ENCODE data around the gene ZFHX3.

Gene ZFHX3

GRCh38 chr16:72796222-72796621 is 251.7 kb downstream of the ZFHX3 start:
- ChIA-PET POLR2A (no interaction called here), CTCF (interaction anchor here (0.7 kb wide), 1 partner anchor 208 kb away, joined by 3 read pairs; no protein-coding TSS in a partner anchor)
- TF ChIP-seq FOXA1 (IDR thresholded peaks at IDR 0.05): no peak
- TF ChIP-seq LEF1 (IDR thresholded peaks at IDR 0.05; ENCODE audit: borderline replicate concordance): no peak
- no peak for TF ChIP-seq ZNF384 (IDR thresholded peaks at IDR 0.05)
- no peak for TF ChIP-seq BHLHE40 (IDR thresholded peaks at IDR 0.05; ENCODE audit: borderline replicate concordance)
- no peak for TF ChIP-seq PKNOX1 (IDR thresholded peaks at IDR 0.05)
- no peak for TF ChIP-seq SUZ12 (IDR thresholded peaks at IDR 0.05)
- TF ChIP-seq ELF4 (IDR thresholded peaks at IDR 0.05): no peak
- no peak for TF ChIP-seq FOXM1 (IDR thresholded peaks at IDR 0.05; ENCODE audit: borderline replicate concordance)
- TF ChIP-seq ARNT (IDR thresholded peaks at IDR 0.05): no peak
- DNase-seq (ENCODE audit: extremely low spot score): no peak

GRCh38 chr16:72794986-72795385 is 252.9 kb downstream of the ZFHX3 start:
- DNase-seq (ENCODE audit: extremely low spot score): no peak
- CTCF ChIA-PET: no interaction called here
- POLR2A ChIA-PET: no interaction called here
- TF ChIP-seq L3MBTL2 (conservative IDR thresholded peaks at IDR 0.05): no peak
- no peak for TF ChIP-seq FOXA1 (IDR thresholded peaks at IDR 0.05)

- TF ChIP-seq SP1 (IDR thresholded peaks at IDR 0.05) (no peak), FOXM1 (IDR thresholded peaks at IDR 0.05; ENCODE audit: borderline replicate concordance) (no peak), CTBP1 (IDR thresholded peaks at IDR 0.05; ENCODE audit: borderline replicate concordance) (no peak), ZNF384 (IDR thresholded peaks at IDR 0.05) (no peak), ARNT (IDR thresholded peaks at IDR 0.05) (no peak), LEF1 (IDR thresholded peaks at IDR 0.05; ENCODE audit: borderline replicate concordance) (no peak), FOXK2 (IDR thresholded peaks at IDR 0.05) (no peak), NFRKB (IDR thresholded peaks at IDR 0.05) (no peak), SUZ12 (IDR thresholded peaks at IDR 0.05) (no peak), FOXA1 (IDR thresholded peaks at IDR 0.05) (no peak), TARDBP (IDR thresholded peaks at IDR 0.05) (no peak), BHLHE40 (IDR thresholded peaks at IDR 0.05; ENCODE audit: borderline replicate concordance) (no peak), HDGF (IDR thresholded peaks at IDR 0.05; ENCODE audit: borderline replicate concordance) (no peak), ELF4 (IDR thresholded peaks at IDR 0.05) (no peak), L3MBTL2 (conservative IDR thresholded peaks at IDR 0.05) (no peak), PKNOX1 (IDR thresholded peaks at IDR 0.05) (no peak)
- ChIA-PET POLR2A (no interaction called here), CTCF (no interaction called here)
- DNase-seq (ENCODE audit: extremely low spot score): no peak
Measured at GRCh38 chr16:72794319-72794718, 253.6 kb downstream of the ZFHX3 start.

GRCh38 chr16:72793716-72794115 is 254.2 kb downstream of the ZFHX3 start:
- no peak for TF ChIP-seq CTBP1 (IDR thresholded peaks at IDR 0.05; ENCODE audit: borderline replicate concordance)
- TF ChIP-seq L3MBTL2 (conservative IDR thresholded peaks at IDR 0.05): no peak
- no peak for TF ChIP-seq SP1 (IDR thresholded peaks at IDR 0.05)
- no peak for TF ChIP-seq SUZ12 (IDR thresholded peaks at IDR 0.05)
- no peak for TF ChIP-seq FOXM1 (IDR thresholded peaks at IDR 0.05; ENCODE audit: borderline replicate concordance)
- TF ChIP-seq ZNF384 (IDR thresholded peaks at IDR 0.05): no peak
- no peak for TF ChIP-seq BHLHE40 (IDR thresholded peaks at IDR 0.05; ENCODE audit: borderline replicate concordance)
- POLR2A ChIA-PET: no interaction called here
- CTCF ChIA-PET: no interaction called here
- no peak for DNase-seq (ENCODE audit: extremely low spot score)

GRCh38 chr16:72793017-72793416 is 254.9 kb downstream of the ZFHX3 start:
- ChIA-PET POLR2A (no interaction called here), CTCF (no interaction called here)
- no peak for DNase-seq (ENCODE audit: extremely low spot score)
- TF ChIP-seq SP1 (IDR thresholded peaks at IDR 0.05) (no peak), TARDBP (IDR thresholded peaks at IDR 0.05) (no peak), FOXK2 (IDR thresholded peaks at IDR 0.05) (no peak), PKNOX1 (IDR thresholded peaks at IDR 0.05) (no peak), SUZ12 (IDR thresholded peaks at IDR 0.05) (no peak), CTBP1 (IDR thresholded peaks at IDR 0.05; ENCODE audit: borderline replicate concordance) (no peak), ZNF384 (IDR thresholded peaks at IDR 0.05) (no peak), ARNT (IDR thresholded peaks at IDR 0.05) (no peak), FOXA1 (IDR thresholded peaks at IDR 0.05) (no peak), HDGF (IDR thresholded peaks at IDR 0.05; ENCODE audit: borderline replicate concordance) (no peak)

GRCh38 chr16:72791786-72792185 is 256.1 kb downstream of the ZFHX3 start:
- no peak for DNase-seq (ENCODE audit: extremely low spot score)
- CTCF ChIA-PET: no interaction called here
- no peak for TF ChIP-seq SUZ12 (IDR thresholded peaks at IDR 0.05)
- POLR2A ChIA-PET: no interaction called here

- no peak for DNase-seq (ENCODE audit: extremely low spot score)
- CTCF ChIA-PET: interaction anchor here (1.9 kb wide), 1 partner anchor 43 kb away, joined by 6 read pairs; no protein-coding TSS in a partner anchor
Measured at GRCh38 chr16:72789921-72790320, 258.0 kb downstream of the ZFHX3 start.

More at GRCh38 chr16:72789921-72790320, 258.0 kb downstream of the ZFHX3 start:
- TF ChIP-seq BHLHE40 (IDR thresholded peaks at IDR 0.05; ENCODE audit: borderline replicate concordance) (no peak), L3MBTL2 (conservative IDR thresholded peaks at IDR 0.05) (no peak), TARDBP (IDR thresholded peaks at IDR 0.05) (no peak), NFRKB (IDR thresholded peaks at IDR 0.05) (no peak), PKNOX1 (IDR thresholded peaks at IDR 0.05) (no peak), ELF4 (IDR thresholded peaks at IDR 0.05) (no peak), SUZ12 (IDR thresholded peaks at IDR 0.05) (no peak), LEF1 (IDR thresholded peaks at IDR 0.05; ENCODE audit: borderline replicate concordance) (no peak), CTBP1 (IDR thresholded peaks at IDR 0.05; ENCODE audit: borderline replicate concordance) (no peak), SP1 (IDR thresholded peaks at IDR 0.05) (no peak)
- POLR2A ChIA-PET: no interaction called here
